GM21825 (cell line): ENCODE results near the gene ANKS1B.

Experiments used
- ATAC-seq: cut with Tn5 transposase; IDR thresholded peaks from one replicate; pipeline ENCODE4 v1.9.1; 2021; ENCODE audit warnings: mild to moderate bottlenecking, moderate library complexity; ENCODE audit not compliant: unreplicated experiment

Gene ANKS1B

DNA sequence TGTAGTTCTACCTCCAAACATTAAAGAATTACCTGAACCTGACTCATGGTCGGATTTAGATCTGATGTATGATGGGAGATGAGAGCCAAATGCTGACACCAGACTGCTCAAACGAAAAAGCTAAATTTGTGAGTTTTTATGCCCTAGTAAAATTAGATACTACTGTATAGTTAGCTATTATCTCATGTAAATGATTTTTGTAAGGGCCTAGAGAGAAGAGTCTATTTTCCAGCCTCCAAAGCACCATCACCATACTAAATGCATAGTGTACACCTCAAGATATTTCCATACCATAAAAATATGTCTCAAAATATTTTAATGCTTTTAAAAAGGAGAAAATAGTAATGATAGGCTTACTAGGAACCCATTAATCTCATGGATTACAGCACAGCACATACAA is 18.3 kb downstream of the ANKS1B start:
- no peak for ATAC-seq

DNA sequence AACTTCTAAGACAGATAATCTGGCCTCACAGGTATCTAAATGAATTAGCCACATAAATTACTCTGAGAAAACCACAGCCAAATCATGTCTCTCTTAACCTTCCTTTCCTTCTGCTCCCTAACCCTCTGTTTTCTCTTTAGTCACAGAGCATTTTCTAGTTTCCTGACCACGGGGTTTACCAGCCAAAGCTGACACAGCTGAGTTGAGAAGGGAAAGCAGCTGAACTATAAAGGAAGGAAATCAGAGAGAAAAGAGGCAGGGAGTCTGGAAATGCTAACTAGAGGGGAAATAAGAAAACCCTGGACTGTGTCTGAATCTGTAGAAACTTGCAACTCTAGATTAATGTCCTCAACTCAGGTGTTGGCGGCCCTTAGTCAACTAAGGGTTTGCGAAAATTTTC is 24.4 kb downstream of the ANKS1B start:
- no peak for ATAC-seq

DNA sequence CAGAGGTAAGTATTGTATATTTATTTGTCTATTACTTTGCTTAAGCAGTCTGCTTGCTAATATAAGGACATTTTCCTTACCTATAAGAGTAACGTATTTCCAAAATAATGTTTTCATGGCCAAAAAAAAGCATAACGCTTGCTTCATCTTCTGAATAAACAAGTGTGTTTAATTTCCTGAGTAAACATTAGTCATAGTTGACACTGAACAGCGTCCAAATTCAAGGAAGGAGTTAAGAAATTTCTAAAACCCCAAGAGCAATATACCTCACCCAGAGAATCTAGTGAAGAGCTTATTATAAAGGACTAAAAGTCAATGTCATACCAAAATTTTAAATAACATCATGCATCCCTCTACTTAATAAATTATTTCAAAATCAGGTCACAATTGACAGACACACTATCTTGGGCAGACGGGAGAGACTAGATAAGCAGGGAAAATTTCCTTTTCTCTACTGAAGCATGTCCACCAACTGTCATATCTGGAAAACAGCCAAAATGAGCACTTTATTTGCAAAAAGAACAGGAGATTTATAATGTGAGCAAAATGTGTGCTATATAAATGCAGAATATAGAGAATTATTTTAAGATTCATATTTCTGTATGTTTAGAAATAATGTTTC is 25.1 kb downstream of the ANKS1B start:
- ATAC-seq = no peak

DNA sequence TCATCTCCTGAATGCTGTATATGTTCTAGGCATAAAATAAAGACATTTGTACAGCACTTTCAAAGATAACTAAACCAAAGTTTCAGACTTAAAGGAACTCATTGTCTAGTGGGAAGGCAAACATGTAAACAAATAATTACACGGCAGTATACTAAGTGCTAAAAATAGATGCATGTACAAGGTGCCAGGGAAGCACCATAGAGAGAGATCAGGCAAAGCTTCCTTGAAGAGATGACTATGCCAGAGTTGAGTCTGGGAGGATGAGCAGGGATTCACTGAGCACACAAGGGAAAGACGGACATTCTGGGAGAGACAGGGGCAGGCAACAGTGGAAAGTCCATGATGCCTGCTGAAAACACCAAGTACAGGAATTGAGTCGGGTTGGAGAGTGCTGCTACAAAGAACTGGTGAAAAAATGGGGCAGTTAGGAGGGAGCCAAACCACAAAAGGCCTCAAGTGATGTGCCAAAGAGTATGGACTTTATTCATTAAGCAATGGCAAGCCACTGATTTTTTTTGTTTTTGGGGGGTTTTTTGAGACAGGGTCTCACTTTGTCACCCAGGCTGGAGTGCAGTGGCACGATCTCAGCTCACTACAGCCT is 26.8 kb downstream of the ANKS1B start:
- ATAC-seq = no peak

DNA sequence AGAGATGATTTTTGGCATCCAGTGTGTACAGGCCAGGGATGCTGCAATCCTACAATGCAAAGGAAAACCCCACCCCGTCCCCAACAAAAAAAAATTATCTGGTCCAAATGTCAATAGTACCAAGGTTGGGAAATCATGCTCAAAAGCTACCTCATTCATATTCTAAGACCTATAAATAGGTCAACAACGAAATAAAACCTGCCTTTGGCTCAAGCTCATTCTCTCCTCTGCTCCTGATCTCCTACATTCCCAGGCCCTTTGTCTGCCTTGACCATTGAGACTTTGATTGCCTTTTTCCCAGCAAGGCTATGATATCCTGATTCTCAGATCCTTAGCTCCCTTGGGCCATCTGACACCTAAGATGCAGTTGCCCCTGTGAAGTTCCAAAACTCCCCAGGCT is 30.0 kb downstream of the ANKS1B start:
- no peak for ATAC-seq

DNA sequence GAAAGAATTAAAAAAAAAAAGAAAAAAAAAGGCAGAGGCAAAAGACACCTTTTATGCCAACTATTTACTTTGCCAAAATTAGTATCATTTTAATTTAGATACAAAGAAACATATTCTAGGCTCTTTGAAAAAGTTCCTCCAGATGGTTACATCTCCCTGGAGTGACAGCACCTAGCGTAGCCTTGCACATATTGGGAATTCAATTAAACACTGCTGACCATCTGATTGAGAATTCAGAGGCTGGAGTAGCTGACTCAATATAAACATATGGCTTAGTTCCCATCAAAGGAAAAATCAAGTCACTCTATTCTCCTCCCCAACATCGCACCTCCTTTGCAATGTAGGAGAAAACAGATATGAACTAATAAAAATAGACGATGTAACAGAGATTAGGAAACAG is 36.4 kb downstream of the ANKS1B start:
- no peak for ATAC-seq

DNA sequence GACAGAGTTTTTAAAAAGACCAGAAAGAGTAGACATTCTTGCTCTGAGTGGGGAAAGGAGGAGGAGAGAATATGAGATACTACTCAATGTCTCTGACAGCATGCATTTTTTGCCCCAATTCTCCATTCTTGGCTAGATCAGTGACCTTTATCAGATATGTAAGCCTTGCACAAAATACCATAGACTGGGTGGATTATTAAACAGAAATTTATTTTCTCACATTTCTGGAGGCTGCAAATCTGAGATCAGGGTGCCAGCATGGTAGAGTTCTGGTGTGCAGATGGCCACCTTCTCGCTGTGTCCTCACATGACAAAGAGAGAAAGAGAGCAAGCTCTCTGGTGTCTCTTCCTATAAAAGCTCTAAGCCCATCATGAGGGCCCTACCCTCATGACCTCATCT is 38.6 kb downstream of the ANKS1B start:
- no peak for ATAC-seq

DNA sequence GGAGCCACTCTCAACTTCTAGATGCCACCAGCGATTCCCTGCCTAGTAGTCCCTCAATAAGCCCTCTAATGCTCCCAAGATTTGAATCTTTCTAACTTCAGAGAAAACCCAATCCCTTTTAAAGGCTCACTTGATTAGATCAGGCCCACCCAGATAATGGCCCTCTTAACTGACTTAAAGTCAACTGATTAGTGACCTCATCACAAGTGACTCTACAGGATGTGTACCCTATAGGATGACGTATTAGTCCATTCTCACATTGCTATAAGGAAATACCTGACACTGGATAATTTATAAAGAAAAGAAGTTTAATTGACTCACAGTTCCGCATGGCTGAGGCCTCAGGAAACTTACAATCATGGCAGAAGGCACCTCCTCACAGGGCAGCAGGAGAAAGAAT is 49.1 kb downstream of the ANKS1B start:
- no peak for ATAC-seq

DNA sequence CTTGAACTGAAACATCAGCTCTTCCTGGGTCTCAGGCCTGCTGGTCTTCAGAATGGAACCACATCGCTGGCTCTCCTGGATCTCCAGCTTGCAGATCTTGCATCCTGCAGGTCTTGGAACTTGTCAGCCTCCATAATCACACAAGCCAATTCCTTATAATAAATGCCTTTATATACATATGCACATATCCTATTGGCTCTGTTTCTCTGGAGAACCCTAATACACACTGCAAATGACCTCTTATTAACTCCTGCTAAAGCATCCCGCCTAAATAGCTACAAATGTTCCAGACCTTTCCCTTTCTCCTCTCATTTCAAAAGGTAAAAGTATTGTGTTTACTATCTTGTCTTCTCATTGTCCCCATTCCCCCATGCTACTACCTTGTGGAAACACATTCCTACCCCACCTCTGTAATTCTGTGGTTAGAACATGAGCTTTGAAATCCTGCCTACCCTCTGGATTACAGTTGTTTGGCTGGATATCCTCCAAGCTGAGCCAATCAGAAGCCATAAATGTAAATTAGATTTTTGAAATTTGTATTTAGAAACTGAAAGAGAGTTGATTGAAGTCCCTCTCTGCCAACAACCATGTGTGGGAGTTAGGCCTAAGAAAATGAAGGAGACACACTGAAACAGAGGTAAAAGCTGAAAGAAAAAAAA is 58.1 kb downstream of the ANKS1B start:
- no peak for ATAC-seq

DNA sequence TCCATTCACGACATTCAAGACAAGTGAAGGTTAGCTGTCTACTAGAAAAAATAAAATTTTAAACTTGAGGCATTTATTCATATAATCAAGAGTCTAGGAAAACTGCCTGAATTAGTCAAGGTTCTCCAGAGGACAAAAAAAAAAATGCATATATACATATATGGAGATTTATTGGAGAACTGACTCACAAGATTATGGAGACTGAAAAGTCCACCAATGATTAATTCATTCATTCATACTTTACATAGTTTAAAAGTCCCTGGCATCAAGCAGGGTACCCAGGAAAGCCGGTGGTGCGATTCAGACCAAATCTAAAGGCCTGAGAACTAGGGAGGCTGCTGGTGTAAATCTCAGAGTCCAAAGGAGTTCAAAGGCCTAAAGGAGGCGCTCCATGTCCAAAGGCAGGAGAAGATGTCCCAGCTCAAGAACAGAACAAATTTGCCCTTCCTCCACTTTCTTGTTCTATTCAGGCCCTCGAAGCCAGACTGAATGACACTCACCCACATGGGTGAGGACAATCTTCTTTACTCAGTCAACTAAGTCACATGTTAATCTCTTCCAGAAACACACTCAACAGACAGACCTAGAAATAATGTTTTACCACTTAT is 64.3 kb downstream of the ANKS1B start:
- no peak for ATAC-seq

DNA sequence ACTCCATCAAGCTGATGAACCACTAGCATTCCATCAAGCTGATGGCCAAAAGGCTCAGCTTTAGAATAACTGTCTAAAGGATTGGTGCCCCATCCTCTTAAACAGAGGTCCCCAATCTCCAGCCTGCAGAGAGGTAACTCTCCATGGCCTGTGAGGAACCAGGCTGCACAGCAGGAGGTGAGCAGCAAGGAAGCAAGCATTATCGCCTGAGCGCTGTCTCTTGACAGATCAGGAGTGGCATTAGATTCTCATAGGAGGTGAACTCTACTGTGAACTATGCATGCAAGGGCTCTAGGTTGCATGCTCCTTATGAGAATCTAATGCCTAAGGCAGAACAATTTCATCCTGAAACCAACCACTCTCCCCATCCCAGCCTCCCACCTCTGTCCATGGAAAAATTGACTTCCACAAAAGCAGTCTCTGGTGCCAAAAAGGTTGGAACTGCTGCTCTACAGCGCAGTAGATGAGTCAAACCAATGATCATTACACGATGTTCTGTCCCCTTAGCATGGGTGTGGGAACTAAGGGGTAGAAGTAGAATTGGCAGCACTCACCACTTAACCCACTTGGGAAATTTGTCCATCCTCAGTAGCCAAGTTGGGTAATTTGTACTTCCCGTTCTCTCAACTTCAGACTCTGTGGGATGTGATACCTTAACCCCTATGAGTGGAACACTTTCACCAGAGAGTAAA is 66.9 kb downstream of the ANKS1B start:
- ATAC-seq = no peak

DNA sequence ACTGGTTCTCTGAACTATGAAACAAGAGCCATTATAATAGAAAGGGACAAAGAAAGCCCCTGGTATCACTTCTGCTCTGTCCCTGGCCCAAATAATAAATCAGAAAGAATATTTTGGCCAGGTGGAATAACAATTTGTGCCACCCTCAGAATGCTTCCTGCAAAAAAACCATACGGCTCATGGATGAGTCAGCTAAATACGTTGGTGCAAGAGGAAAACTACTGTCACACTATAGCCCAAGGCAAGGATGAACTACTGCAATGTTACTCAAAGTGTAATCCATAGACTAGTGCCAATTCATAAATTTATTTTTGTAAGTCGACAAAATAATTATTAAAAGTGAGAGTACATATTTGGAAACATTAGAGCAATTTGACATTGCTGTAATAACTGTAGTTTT is 68.2 kb downstream of the ANKS1B start:
- ATAC-seq = no peak

DNA sequence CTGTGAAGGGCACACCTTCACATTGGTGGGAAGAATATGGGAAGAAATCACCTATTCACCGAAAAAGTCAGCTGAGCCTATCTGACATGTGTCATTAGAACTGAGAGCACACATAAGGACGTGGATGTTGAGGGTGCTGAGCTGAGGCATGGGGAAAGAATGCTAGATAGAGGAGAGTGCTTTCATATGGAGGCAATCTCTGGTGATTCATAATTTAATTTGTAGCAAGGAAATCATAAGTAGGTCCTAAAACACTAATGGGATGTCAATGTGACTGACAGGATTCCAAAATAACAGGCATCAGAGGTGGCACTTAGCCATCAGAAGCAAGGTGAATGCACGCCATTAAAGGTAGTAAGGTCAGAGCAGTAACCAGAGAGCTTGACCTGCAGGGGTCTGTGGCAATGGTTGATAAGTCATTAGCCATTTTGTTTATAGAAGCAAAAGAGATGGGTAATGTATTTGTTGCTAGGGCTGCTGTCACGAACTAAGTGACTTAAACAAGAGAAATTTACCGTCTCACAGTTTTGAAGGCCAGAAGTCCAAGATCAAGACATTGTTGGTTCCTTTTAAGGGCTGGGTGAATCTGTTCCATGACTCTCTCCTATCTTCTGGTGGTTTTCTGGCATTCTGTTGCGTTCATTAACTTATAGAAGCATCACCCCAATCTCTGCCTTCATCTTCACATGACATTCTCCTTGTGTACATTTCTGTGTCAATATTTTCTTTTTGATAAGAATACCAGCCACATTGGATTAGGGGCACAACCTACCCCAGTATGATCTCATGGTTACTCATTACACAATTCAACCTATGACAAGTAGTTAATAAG is 69.3 kb downstream of the ANKS1B start:
- no peak for ATAC-seq

DNA sequence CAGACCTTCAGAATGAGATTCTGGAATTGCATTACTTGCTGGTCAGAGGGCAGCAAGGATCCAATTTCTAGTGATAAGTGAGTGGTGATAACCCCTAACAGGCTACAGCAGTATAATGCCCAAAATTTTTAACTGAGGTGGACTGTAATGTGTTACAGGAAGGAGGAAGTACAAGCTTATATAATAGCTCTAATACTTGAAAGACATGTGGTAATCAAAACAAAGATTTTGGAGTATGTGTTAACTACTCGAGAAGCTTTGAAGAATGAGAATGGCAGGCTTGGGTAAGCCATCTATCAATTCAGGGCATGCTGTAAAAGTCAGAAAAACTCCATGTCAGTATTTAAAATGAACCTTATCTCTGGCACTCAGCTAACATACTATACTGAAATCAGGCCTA is 70.5 kb downstream of the ANKS1B start:
- ATAC-seq = no peak

DNA sequence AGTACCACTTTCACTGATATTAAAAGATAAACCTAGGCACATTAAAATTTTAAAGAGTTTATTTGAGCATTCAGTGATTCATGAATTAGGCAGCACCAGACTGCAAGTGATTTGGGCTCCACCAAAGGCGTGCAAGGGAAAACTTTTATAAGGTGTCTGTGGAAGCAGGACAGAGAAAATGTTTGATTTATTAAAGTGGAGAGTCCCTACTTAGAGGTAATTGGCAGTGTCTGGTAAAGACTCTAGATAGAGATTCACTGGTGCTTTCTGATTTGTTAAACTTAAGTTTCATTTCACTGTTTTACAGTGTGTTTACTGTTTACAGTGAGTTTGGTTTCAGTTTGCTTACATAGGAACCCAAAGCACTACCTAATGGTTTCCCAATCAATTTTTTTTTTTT is 72.8 kb downstream of the ANKS1B start:
- ATAC-seq = peak; percentile 96

DNA sequence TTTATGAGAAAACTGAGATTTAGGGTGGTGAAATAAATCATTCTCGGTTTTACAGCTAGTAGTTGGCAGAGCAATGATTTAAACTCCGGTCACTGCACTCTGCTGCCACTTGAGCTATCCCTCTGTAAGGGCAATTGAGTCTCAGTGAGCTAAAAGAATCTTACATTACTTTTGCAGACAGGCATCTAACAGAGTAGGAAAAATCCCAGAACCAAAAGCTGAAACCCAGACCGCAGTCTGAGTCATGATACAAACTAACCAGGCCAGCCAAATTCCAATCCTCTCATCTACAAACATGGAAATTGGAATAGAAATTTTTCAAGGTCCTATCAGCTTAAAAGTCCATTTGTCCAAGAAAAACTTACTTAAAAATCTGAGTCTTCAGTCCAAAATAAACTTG is 73.7 kb downstream of the ANKS1B start:
- no peak for ATAC-seq

DNA sequence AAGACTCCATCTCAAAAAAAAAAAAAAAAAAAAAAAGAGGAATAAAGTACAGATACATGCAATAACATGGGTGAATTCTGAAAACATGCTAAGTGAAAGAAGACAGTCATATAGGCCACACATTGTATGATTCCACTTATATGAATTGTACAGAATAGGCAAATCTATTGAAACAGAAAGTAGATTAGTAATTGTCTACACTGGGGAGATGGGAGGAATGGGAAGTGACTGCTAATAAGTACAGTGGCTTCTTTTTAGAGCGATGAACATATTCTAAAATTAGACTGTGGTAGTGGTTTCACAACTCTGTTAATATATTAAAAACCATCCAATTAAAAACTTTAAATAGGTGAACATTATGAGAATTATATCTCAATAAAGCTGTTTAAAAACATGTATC is 74.4 kb downstream of the ANKS1B start:
- no peak for ATAC-seq

DNA sequence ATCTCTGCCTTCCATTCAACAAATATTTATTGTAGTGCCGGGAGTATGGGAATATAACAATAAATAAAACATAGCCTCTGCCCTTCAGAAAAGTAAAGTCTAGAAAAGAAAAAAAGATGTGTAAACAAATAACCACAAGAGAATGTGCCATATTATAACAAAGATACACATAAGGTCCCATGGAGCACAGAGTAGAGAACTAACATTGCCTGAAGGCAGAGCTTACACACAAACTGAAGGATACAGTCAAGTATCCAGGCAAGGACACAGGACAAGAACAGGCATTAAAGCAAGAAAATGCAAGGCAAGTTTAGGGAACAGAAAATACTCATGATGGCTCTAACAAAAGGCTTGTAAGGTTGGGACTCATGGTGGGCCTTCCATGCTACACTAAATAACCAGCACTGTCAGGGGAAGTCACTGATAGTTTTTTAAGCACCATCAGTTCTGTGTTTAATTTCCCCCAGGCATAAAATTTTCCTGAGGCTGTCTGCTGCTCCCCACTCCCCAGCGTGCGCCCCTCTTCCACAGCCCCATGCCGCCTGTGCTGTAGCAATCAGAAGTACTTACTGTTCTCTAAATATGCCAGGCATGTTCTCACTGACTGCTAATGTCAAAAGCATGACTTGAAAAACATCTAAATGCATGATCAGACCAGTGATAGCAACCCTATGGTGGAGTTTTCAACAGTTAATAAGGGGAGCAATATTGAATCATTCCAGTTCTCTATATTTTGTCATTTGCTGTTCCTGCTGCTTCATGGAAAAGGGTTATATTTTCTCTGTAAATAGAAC is 77.8 kb downstream of the ANKS1B start:
- ATAC-seq = no peak

DNA sequence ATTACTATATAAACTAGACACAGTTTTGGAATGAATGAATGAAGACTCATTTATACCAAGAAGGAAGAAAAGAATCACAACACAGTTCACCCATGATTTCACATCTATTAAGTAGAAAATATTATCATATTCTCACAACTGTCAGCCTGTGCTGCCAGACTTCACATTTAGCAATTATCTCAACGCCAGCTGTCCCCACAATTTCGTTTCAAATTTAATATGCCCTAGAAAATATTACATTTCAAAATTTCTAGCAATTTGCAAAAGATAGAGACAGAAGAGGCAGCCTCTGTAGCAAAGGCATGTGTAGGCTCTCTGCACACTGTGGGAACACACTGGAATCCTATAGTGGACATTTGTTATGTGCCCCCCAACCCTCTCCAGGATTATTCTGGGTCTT is 83.6 kb downstream of the ANKS1B start:
- ATAC-seq = no peak

DNA sequence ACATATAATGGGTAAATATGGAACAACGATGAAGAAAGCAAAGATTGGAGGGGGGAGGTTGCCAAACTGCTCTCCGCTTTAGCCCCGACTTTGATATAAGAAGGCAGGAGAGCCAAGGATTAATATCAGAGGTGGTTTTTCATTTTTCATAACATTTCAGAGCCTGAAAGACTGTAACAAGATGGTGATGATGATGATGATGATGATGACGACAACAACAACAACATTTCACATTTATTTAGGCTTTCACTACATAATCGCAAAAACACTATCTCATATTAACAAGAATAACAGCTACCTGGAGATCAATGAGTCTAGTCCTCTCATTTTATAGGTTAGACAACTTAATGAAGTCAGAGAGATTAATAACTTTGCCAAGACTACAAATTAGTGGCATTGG is 86.1 kb downstream of the ANKS1B start:
- no peak for ATAC-seq
